Uterus (tissue), 2 donors: Measurements from ENCODE around the gene GPR34.
"Not testable (repeated sequence)": the region's sequence is repeated elsewhere in the genome, so short reads cannot be mapped to it uniquely, and the experiment has no call there.

Experiments
- POLR2A ChIP-seq, 2 donors: fragments of 450-650 bp; IDR thresholded peaks; one replicate each; pipeline ENCODE4 v1.6.1; 2016; ENCODE audit warnings: antibody characterized with exemption in 2 of 2, mild to moderate bottlenecking in 1 of 2, moderate library complexity in 1 of 2
- TF ChIP-seq, protein P1 (sequence below), 4 experiments: fragments of 200-600 bp in 2 of 4; fragments of 450-650 bp in 2 of 4; sonication (generic) in 2 of 4; IDR thresholded peaks; one replicate each; pipeline ENCODE4 v1.5.1; 2016 to 2019; ENCODE audit warnings: antibody characterized with exemption in 4 of 4, mild to moderate bottlenecking in 2 of 4, moderate library complexity in 1 of 4

- TF ChIP-seq, protein P1, sequence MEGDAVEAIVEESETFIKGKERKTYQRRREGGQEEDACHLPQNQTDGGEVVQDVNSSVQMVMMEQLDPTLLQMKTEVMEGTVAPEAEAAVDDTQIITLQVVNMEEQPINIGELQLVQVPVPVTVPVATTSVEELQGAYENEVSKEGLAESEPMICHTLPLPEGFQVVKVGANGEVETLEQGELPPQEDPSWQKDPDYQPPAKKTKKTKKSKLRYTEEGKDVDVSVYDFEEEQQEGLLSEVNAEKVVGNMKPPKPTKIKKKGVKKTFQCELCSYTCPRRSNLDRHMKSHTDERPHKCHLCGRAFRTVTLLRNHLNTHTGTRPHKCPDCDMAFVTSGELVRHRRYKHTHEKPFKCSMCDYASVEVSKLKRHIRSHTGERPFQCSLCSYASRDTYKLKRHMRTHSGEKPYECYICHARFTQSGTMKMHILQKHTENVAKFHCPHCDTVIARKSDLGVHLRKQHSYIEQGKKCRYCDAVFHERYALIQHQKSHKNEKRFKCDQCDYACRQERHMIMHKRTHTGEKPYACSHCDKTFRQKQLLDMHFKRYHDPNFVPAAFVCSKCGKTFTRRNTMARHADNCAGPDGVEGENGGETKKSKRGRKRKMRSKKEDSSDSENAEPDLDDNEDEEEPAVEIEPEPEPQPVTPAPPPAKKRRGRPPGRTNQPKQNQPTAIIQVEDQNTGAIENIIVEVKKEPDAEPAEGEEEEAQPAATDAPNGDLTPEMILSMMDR (IDR thresholded peaks at IDR 0.05), result not testable (repeated sequence)
- not testable (repeated sequence) for TF ChIP-seq POLR2A (IDR thresholded peaks at IDR 0.05)
Observed at GRCh38 chrX:41646201-41646600, 42.6 kb upstream of the GPR34 start.
